NCI-H524 (cell line): ENCODE results near the gene CAPN11.

Experiments
- DNase-seq, 2 experiments: peaks; one replicate each; lab custom pipeline; 2025; lab: John Stamatoyannopoulos, UW

The CAPN11 gene

DNA sequence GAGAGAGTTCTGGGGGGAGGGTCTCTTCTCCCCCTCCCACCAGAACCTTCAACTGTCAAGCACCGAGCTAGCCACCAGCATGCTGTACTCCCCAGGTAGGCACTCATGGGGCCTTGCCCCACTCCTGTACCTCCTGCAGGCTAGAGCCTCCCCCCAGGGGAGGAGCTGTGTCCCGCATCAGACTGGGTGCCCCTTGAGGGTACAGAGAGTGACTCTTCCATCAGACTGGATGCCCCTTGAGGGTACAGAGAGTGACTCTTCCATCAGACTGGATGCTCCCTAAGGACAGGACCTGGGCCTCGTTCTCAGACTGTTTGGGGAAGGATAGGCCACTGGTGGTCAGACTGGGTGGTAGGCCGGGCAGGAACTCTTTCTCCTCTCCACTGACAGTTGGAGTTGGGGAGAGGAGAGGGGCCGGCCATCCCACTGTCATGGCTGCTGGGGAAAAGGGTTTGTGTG lies at the start of gene CAPN11:
CAPN11 (plus strand) TSS at position 51 of the 459 bp plus-strand sequence; CDS start at position 80, 29 bp downstream.
- no peak for DNase-seq

DNA sequence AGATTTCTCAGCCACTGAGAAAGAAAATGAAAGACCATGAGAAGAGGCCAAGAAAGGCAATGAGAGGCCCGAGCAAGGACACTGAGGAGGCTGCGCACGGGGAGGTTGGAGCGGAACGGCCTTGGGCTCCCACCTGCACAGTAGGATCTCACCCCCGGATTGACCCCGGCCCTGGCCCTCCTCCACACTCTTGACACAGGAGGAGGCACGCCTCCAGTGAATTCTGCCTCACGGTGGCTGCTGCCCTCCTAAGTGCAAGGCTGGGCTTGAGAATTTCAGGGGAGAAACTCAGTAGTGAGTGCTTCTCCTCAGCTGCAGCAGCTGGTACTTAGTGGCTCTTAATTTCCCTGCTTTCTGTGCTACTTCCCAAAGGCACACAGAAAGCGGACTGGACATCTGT lies 49.4 kb upstream of the CAPN11 start:
- DNase-seq: no peak

DNA sequence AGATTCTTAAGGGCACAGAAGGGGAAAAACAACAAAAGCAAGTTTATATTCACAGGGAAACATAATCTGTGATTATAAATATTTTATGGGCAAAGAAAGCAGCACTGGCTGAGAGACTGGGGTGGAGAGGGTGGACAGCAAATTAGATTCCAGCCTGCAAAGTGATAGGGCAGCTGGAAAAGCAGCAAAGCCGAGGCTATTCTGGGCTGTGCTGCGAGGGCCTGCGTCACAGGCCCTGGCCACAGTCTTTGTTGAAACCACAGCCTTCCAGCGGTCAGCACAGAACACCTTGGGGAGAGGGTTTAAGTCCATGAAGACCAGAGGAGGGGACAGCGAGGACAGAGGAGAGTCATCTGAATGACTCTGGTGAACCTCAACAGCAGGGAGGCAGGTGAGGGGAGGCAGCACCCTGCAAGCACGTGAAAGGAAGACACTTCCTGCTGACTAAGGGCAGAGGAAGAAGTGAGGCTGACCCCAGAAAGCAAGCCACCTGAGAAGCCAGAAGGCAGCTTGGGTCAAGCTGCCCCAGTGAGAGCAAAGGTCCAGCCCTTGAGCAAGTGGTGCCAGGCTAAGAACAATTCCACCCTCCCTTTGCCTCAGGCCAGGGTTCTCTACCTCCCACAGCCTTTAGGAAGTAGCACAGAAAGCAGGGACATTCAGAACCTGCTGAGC lies 48.5 kb upstream of the CAPN11 start:
- no peak for DNase-seq

DNA sequence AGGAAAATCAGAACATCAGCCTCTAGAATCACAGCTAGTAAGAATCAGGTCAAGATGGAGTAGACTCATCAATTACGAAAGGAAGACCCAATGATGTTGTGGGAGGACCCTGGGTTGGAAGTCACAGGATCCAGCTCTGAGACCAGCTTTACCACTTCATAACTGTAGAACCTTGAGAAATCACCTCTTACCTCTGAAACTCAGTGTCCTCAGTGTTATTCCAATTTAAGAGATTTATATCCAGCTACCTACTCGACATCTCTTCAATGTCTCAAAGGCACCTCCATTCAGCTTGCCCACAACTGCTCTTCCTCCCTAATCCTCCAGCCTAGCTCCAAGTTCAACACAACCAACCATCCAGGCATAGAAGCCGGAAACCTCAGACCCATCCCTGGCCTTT lies 47.7 kb upstream of the CAPN11 start:
- no peak for DNase-seq

GRCh38 chr6:44111434-44112417 lies 46.9 kb upstream of the CAPN11 start:
- no peak for DNase-seq

DNA sequence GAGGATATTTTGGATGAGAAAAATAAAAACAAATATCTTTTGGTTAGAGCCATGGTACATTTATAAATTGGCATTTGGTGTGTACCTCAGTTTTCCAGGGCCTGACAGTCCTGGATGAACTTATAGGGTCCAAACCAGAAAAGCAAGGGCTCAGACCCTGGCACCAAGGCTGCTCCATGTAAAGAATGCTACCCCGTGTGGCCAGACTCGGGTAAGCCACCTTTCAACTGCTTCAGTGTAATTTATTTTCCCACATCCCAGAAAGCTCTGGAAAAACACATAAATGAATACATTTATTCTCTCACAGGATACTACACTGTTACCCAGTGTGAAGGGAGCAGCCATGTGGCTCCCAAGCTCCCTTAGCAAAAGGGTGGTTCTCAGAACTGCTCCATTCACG lies 45.2 kb upstream of the CAPN11 start:
- DNase-seq: no peak

- DNase-seq: no peak
Observed at GRCh38 chr6:44115866-44116265, 42.8 kb upstream of the CAPN11 start.

- DNase-seq: no peak
Observed at GRCh38 chr6:44116641-44117382, 41.8 kb upstream of the CAPN11 start.

DNA sequence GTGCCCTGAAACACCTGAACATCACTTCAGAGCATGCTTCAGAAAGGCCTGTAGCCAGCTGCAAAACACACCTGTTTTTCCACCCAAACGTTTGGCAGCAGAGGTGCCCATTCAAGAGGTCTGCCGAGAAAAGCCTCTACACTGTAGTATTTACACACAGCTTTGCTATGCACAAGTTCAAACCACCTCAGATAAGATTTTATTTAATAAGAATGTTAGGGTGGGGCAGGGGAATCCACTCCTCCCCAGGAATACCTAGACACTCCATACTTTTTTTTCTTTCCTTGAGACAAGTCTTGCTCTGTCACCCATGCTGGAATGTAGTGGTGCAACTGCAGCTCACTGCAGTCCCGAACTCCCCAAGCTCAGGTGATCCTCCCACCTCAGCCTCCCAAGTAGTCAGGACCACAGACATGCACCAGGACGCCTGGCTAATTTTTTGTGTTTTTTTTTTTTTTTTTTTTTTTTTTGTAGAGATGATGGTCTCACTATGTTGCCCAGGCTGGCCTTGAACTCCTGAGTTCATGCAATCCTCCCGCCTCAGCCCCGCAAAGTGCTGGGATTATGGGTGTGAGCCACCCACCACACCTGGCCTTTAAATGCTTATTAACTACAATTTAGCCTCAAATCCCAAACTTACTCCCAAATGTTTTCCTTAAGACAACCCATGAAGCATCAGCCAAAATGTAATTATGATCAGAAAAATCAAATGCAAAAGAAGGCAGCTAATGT lies 41.1 kb upstream of the CAPN11 start:
- no peak for DNase-seq

DNA sequence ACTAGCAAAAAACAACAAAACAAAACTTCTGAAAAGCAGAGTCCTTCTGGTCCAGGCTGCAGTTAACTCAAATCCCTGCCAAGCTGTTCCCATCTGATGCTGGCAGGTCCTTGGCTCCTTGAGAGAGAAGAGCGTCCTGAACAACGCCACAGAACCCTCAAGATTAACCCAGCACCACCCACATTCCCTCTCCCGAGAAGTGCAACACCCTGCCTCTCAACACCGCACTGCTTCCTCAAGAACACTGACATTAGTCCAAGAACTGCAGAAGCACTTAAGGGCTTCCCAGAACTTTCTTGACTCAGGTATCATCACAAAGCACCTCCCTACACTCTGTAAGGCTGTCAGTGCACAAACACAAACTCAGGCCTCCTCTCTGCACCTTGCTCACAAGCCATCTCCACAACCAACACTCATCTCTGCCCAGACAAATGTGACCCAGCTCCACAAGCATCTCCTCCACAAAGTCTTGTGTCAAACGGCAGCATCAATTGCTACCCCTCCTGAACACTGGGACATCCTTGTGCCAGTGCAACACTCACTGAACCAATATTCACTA lies 38.8 kb upstream of the CAPN11 start:
- no peak for DNase-seq

DNA sequence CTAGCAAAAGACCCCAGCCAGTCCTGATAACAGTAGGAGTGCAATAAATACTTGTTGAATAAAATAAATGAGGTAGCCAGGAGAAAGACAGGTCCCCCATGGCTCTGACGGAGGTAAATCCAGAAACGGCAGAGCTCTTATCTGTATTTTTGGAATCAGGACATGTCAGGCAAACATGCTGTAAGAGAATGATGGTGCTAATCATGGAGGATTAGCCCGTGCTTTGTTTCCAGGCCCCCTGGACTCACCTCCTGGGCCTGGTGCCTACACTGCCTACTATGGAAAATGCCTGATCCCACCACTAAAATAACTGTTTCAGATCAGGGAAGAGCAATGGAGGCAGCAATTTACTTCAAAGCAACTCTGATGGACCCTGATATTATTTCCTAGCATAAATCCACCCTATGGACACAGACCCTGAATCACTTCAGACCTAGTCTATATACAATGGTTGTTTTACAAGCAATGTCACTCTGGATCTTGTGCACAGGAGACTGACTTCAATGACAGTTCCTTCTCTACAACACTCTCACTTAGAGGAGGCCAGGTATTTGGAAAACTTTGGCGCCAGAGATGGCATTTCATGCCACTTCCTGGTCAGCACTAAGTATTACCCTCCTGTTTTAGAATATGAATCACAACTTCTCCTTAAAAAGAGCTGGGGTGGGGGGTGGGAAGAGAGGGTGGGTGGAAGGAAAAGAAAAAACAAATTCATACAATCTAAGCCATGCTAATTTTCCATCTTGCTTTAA lies 37.8 kb upstream of the CAPN11 start:
- DNase-seq: no peak

- no peak for DNase-seq
Observed at GRCh38 chr6:44122801-44123200, 35.8 kb upstream of the CAPN11 start.

DNA sequence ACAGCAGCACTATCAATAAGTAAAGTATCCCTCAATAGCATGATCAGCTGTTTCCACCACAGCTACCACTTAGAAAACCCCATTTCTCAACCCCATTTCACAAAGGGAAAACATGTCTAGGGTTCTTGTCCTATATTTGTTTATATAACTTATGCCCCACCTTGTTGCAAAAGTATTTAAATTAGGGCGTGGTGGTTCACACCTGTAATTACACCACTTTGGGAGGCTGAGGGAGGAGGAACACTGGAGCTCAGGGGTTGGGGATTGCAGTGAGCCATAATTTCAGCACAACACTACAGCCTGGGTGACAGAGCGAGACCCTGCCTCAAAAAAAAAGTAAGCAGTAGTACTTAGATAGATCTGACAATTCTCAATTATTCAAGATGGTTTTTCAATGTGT lies 35.1 kb upstream of the CAPN11 start:
- DNase-seq: no peak

GRCh38 chr6:44126320-44127149 lies 32.1 kb upstream of the CAPN11 start:
- peak in 1 of 2 experiments; percentile 53 for DNase-seq

GRCh38 chr6:44127186-44128019 lies 31.2 kb upstream of the CAPN11 start, which contains the start of the genes MRPL14 and TMEM63B:
MRPL14 (minus strand) TSS chr6:44127452; CDS start chr6:44116611, 10,841 bp downstream.
TMEM63B (plus strand) TSS chr6:44127554; CDS start chr6:44134585, 7,031 bp downstream.
- peak; percentile 47 to 79 for DNase-seq

DNA sequence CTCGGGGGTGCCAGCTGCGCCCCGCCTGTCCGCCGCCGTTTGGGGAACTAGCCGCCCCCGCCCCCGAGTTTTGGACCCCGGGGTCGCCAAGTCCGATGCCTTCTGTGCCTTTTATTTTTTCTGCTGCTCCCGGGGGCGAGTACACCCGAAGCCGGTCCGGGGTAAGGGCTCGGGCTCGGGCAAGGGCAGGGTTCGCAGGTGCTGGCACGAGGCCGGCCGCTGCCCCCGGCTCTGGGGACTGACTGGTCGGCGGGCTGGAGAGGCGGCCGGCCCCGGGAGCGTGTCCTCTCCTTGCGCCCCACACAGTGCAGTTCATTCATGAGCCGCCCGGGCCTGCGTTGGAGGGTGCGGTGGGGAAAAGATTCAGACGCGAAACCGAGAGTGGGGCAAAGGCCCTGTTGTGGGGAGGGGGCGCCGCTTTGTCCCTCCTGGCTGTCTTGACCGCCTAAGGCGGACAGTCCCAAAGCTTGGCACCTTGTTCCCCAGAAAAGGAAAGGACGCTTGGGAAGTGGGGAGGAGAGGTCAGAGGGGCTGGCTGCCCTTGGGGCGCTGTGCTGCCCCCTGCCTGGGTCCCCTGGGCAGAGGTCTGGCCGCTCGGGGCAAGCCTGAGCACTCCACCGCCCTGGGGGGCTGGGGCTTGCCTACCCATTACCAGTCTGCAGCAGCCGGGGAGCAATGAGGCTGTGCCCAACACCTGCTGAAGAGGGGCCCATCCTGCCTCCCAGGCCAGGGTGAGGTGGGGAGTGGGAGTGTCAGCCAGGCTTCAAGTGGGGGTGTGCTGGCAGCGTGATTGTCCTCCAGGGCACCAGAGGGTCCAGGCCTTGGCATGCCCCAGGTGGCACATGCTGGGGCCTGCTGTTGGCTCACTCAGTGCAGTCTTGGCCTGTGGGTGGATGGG lies 30.4 kb upstream of the CAPN11 start:
- DNase-seq: no peak

- DNase-seq: no peak
Observed at GRCh38 chr6:44129841-44130322, 28.7 kb upstream of the CAPN11 start.
